CD4-positive, alpha-beta memory T cell (primary cell): ENCODE measurements around the gene PIAS1. TPM values are rescaled to one million over a fixed set of nuclear protein-coding genes. Genes with fewer than 3 reads are reported as not detected.
A peak's percentile ranks its signal among the peaks of the same experiment; 100 is the strongest.
"Not testable (repeated sequence)": the region's sequence is repeated elsewhere in the genome, so short reads cannot be mapped to it uniquely, and the experiment has no call there.

ENCODE experiments used
- CTCF ChIA-PET: fragments of 350-600 bp; sonication (Branson Sonifier 250); formaldehyde crosslinking; loops from one replicate; lab custom pipeline; 2021; ENCODE audit warnings: inconsistent platforms; ENCODE audit not compliant: partially characterized antibody; lab: Charles Lee
- POLR2A ChIA-PET: fragments of 350-600 bp; sonication (Branson Sonifier 250); formaldehyde crosslinking; loops from one replicate; lab custom pipeline; 2021; ENCODE audit not compliant: partially characterized antibody; lab: Charles Lee
- DNase-seq, 5 donors: peaks; one replicate each; pipeline versions ENCODE4 v3.0.0 to v3.0.0-alpha.2; 2020 to 2022; ENCODE audit warnings: mixed read lengths in 1 of 5
- H3K27ac ChIP-seq: one replicate; pipeline ENCODE4 v1.7.0; 2013; ENCODE audit warnings: low read depth, low read length
- H3K27me3 ChIP-seq: 2 replicates; pipeline ENCODE4 v1.7.0; 2013; ENCODE audit warnings: mild to moderate bottlenecking, low read length, moderate library complexity; ENCODE audit not compliant: insufficient read depth
- H3K36me3 ChIP-seq: 2 replicates; pipeline ENCODE4 v1.7.0; 2013; ENCODE audit warnings: mild to moderate bottlenecking, low read length, moderate library complexity; ENCODE audit not compliant: insufficient read depth
- H3K4me1 ChIP-seq: 2 replicates; pipeline ENCODE4 v1.7.0; 2013; ENCODE audit warnings: mild to moderate bottlenecking, low read length, moderate library complexity; ENCODE audit not compliant: insufficient read depth
- H3K4me3 ChIP-seq, 2 donors: one replicate each; pipeline ENCODE4 v1.7.0; 2013; ENCODE audit warnings: low read length in 2 of 2, mild to moderate bottlenecking in 1 of 2
- H3K9me3 ChIP-seq, 2 donors: one replicate each; pipeline ENCODE4 v1.7.0; 2013; ENCODE audit warnings: low read length in 2 of 2, control low read depth in 1 of 2; ENCODE audit not compliant: control insufficient read depth in 1 of 2
- H3K27ac Mint-ChIP-seq, 7 donors: one replicate each; pipeline ENCODE4 v1.8.0; 2020 to 2021; ENCODE audit warnings: mixed read lengths in 7 of 7, mild to moderate bottlenecking in 6 of 7, inconsistent platforms in 3 of 7, moderate library complexity in 3 of 7
- H3K27me3 Mint-ChIP-seq, 2 donors: one replicate each; pipeline ENCODE4 v1.8.0; 2020 to 2021; ENCODE audit warnings: mixed read lengths in 2 of 2
- H3K36me3 Mint-ChIP-seq, 2 donors: one replicate each; pipeline ENCODE4 v1.8.0; 2020 to 2021; ENCODE audit warnings: mixed read lengths in 2 of 2, inconsistent platforms in 1 of 2, mild to moderate bottlenecking in 1 of 2
- H3K4me1 Mint-ChIP-seq, 4 donors: one replicate each; pipeline ENCODE4 v1.8.0; 2020 to 2021; ENCODE audit warnings: mixed read lengths in 4 of 4, mild to moderate bottlenecking in 1 of 4
- H3K4me3 Mint-ChIP-seq, 8 donors: one replicate each; pipeline ENCODE4 v1.8.0; 2020 to 2021; ENCODE audit warnings: mixed read lengths in 8 of 8, mild to moderate bottlenecking in 7 of 8, moderate library complexity in 6 of 8, inconsistent platforms in 3 of 8
- H3K9me3 Mint-ChIP-seq, 8 donors: one replicate each; pipeline ENCODE4 v1.8.0; 2020 to 2021; ENCODE audit warnings: mixed read lengths in 8 of 8, mild to moderate bottlenecking in 5 of 8, inconsistent platforms in 3 of 8, moderate library complexity in 1 of 8
- intact Hi-C: fragments of 100-400 bp; cut with micrococcal nuclease; formaldehyde crosslinking; loops from one replicate; pipeline ENCODE4 v1.15.1; 2023
- polyA plus RNA-seq, 2 donors: library from polyadenylated mRNA; unstranded; fragments of 300-500 nt; fragmentation: Illumina TruSeq; gene quantifications; one replicate each; pipeline ENCODE4 v1.2.3, GENCODE V29; 2021
- total RNA-seq, 2 experiments: library from RNA; stranded (reverse); gene quantifications; one replicate each; pipeline ENCODE4 v1.2.3, GENCODE V29; 2021

Gene PIAS1
- total and polyA plus RNA-seq, 4 experiments from 2014 or later = 86.0 to 149 (median 98.4) TPM

DNA sequence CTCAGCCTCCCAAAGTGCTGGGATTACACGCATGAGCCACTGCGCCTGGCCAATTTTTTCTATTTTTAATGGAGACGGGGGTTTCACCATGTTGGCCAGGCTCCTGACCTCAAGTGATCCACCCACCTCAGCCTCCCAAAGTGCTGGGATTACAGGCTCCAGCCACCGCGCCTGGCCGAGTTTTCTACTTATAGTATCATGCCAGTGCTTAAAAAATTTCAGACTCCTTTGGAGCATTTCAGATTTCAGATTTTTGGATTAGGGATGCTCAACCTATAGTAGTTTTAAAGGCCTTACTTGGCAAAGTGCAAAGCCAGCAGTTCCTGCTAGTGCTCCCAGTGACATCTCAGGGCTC lies 159.4 kb downstream of the PIAS1 start:
- peaks cover 16% of the 10 kb centered on the region for H3K4me1 ChIP-seq
- DNase-seq, intact Hi-C loops, H3K4me3 Mint-ChIP-seq, H3K36me3 ChIP-seq, POLR2A ChIA-PET, H3K27ac ChIP-seq, H3K9me3 ChIP-seq, H3K27me3 ChIP-seq, CTCF ChIA-PET, H3K4me3 ChIP-seq, H3K27me3 Mint-ChIP-seq, H3K9me3 Mint-ChIP-seq: not testable (repeated sequence)
- Mint-ChIP-seq H3K27ac (peak overlapping the region in 2 of 7 donors; percentile 29 to 58), H3K4me1 (peaks cover 5 to 14% (median 9%) of the 10 kb centered on the region in 4 donors), H3K36me3 (peaks cover 3 to 13% of the 10 kb centered on the region in 2 donors)

DNA sequence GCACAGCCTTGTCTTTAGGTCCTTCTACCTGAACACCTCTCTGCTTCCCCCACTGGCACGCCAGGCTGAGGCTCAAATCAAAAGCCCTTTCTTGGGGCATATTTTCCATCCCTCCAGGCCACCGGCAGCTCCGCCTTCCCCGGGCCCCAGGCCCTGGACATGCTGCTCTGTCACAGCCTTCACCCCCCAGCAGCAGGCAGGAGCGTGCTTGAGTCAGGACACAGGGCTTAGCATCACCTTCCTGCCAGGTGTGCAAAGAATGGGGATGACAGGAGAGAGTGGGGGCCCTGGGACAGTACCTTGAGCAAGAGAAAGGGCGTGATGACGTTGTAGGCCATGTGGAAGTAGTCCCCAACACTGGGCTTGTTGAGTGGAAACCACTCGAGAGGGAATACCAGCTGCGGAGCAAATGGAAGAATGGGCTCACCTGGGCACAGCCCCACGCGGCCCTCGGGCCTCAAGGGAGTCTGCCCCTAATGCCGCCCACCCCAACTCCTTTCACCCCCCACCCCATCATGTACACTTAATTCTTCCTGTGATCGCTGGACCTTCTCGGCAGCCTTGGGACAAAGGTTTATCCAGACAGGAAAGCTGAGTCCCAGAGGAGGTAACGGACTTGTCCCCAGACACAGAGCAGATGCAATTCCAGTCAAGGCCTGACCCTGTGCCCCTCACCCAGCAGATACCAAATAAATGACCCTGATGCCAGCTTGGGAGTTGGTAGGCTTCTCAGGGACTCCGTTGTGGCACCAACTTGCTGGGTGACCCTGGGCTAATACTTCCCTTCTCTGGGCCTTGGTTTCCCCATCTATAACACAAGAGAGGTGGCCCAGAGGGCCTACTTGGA lies 160.1 kb downstream of the PIAS1 start:
- DNase-seq = no peak
- Mint-ChIP-seq H3K9me3 (no peaks in the 10 kb centered on the region), H3K27ac (peak overlapping the region in 2 of 7 donors; percentile 29 to 58), H3K27me3 (no peaks in the 10 kb centered on the region), H3K36me3 (peaks cover 3 to 13% of the 10 kb centered on the region in 2 donors), H3K4me1 (peaks cover 3 to 7% (median 4%) of the 10 kb centered on the region in 4 donors), H3K4me3 (no peak overlapping the region)
- ChIA-PET POLR2A (no interaction called here), CTCF (no interaction called here)
- Histone ChIP-seq H3K27me3 (no peaks in the 10 kb centered on the region), H3K4me3 (no peak overlapping the region), H3K27ac (no peak overlapping the region), H3K4me1 (peaks cover 10% of the 10 kb centered on the region), H3K9me3 (no peaks in the 10 kb centered on the region), H3K36me3 (no peaks in the 10 kb centered on the region)
- intact Hi-C loops = no loop called here

DNA sequence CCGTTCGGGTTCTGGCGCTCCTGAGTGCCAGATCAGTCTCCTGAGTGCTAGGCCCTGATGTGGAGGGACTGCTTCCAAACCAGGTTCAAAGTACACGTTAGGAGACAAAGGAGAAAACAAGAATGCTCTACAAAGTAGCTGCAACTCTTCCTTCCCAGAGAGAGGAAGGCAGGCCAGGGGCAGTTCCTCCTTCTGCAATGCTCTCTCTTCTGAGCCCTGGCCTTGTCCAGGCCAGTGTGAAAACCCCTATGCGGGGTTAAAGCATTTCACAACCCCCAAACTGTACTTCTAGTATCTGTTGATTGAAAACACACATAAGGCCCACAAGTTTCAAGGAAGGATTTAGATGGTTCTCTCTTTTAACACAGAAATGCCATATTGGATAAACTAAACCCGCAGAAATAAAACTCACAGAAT lies 160.7 kb downstream of the PIAS1 start:
- H3K36me3 ChIP-seq = no peaks in the 10 kb centered on the region
- H3K36me3 Mint-ChIP-seq = peaks cover 3 to 13% of the 10 kb centered on the region in 2 donors
- peaks cover 4% of the 10 kb centered on the region for H3K4me1 ChIP-seq
- peak overlapping the region in 1 of 7 donors; percentile 1 for H3K27ac Mint-ChIP-seq
- H3K4me1 Mint-ChIP-seq = peaks cover under 1 to 1% (median under 1%) of the 10 kb centered on the region in 4 donors
- H3K4me3 ChIP-seq = no peak overlapping the region
- H3K27me3 Mint-ChIP-seq = no peaks in the 10 kb centered on the region
- no peaks in the 10 kb centered on the region for H3K9me3 Mint-ChIP-seq
- H3K27ac ChIP-seq = no peak overlapping the region
- POLR2A ChIA-PET = interaction anchor here (1.3 kb wide), 1 partner anchor 14 kb away, joined by 4 read pairs; the partner anchor contains the start of gene CLN6
- no peak for DNase-seq
- H3K9me3 ChIP-seq = no peaks in the 10 kb centered on the region
- intact Hi-C loops = no loop called here
- no peaks in the 10 kb centered on the region for H3K27me3 ChIP-seq
- no peak overlapping the region for H3K4me3 Mint-ChIP-seq
- CTCF ChIA-PET = no interaction called here

DNA sequence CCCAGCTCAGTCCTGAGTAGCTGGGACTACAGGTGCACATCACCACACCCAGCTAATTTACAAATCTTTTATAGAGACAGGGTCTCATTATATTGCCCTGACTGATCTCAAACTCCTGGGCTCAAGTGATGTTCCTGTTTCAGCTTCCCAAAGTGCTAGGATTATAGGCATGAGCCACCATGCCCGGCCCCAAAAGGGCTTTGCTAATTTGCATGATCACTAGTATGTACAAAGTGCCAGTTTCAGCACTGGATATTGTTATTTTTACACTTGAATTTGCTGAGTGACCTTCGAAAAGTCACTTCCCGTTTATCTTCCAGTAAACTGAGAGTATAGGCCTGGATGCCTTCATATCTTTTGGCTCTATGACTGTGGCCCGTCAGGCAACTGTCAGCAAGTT lies 163.2 kb downstream of the PIAS1 start:
- Histone ChIP-seq H3K27ac (no peak overlapping the region), H3K27me3 (no peaks in the 10 kb centered on the region), H3K4me3 (no peak overlapping the region), H3K36me3 (no peaks in the 10 kb centered on the region), H3K9me3 (no peaks in the 10 kb centered on the region), H3K4me1 (no peaks in the 10 kb centered on the region)
- CTCF ChIA-PET = no interaction called here
- H3K9me3 Mint-ChIP-seq = no peaks in the 10 kb centered on the region
- DNase-seq = no peak
- POLR2A ChIA-PET = no interaction called here
- H3K27me3 Mint-ChIP-seq = no peaks in the 10 kb centered on the region
- no peak overlapping the region for H3K4me3 Mint-ChIP-seq
- intact Hi-C loops = no loop called here
- H3K27ac Mint-ChIP-seq = no peak overlapping the region
- H3K36me3 Mint-ChIP-seq = peaks cover 6 to 13% of the 10 kb centered on the region in 2 donors
- no peaks in the 10 kb centered on the region for H3K4me1 Mint-ChIP-seq

DNA sequence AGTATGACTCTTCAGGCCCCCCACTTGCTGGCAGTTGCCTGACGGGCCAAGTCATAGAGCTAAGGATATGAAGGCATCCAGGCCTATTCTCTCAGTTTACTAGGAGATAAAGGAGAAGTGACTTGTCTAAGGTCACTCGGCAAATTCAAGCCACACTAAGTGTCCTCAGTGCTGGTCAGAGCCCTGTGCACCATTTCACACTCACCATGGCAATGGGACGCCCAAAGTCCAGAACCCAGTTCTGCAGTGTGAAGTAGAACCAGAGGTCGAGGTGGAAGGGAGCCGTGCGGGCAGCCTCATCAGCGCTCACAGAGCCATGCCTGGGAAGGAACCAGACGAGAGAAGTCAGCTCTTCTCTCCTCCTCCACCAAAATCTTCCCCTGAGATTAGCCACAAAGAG lies 164.2 kb downstream of the PIAS1 start:
- Histone ChIP-seq H3K27me3 (no peaks in the 10 kb centered on the region), H3K9me3 (no peaks in the 10 kb centered on the region), H3K4me3 (no peak overlapping the region), H3K27ac (no peak overlapping the region), H3K4me1 (no peaks in the 10 kb centered on the region), H3K36me3 (no peaks in the 10 kb centered on the region)
- H3K36me3 Mint-ChIP-seq = peaks cover 6 to 13% of the 10 kb centered on the region in 2 donors
- POLR2A ChIA-PET = no interaction called here
- H3K4me1 Mint-ChIP-seq = no peaks in the 10 kb centered on the region
- DNase-seq = no peak
- H3K27ac Mint-ChIP-seq = no peak overlapping the region
- CTCF ChIA-PET = interaction anchor here (0.9 kb wide), 1 partner anchor 8 kb away, joined by 3 read pairs; no protein-coding TSS in a partner anchor
- no peak overlapping the region for H3K4me3 Mint-ChIP-seq
- no peaks in the 10 kb centered on the region for H3K9me3 Mint-ChIP-seq
- H3K27me3 Mint-ChIP-seq = no peaks in the 10 kb centered on the region
- intact Hi-C loops = no loop called here

DNA sequence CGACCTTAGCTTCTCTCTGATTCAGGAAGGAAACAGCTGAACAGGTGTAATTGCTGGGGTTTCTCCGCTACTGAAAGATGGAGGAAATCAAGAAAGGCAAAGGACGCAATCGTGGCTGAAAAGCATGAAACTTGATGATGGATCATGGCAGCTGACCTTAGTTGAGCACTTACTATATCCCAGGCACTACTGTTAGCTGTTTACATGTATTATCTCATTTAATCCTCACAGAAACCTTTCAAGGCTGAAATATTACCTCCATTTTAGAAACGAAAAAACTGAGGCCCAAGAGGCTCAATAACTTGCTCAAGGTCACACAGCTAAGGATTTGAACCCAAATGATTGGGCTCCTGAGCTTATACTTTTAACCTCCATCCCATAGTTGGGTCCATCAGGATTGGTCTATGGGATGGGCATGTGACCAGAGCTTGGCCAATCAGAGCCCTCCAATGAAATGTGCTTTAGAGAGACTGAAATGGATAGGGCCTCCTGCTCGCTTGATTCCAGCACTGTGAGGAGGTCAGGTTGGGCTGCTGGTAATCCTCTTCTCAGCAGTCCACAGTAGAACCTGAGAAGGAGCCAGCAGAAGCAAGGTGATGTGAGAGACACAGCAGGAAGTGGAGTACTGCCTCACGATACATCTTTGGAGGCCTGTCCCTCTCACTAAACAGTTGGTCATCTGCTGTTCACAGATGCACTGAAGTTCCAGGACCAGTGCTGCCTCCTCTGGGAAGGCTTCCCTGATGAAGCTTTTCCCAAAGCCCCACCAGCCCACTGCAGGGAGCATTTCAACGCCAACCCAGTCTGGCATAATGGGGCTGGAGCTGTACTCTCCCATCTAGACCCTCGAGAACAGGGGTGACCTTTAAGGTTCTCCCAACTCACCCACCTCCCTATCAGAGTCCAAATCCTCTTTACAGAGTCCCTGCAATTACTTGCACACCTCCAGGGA lies 165.0 kb downstream of the PIAS1 start:
- H3K4me3 Mint-ChIP-seq = no peak overlapping the region
- Histone ChIP-seq H3K27ac (no peak overlapping the region), H3K4me1 (no peaks in the 10 kb centered on the region), H3K36me3 (no peaks in the 10 kb centered on the region), H3K4me3 (no peak overlapping the region), H3K9me3 (no peaks in the 10 kb centered on the region), H3K27me3 (no peaks in the 10 kb centered on the region)
- H3K4me1 Mint-ChIP-seq = no peaks in the 10 kb centered on the region
- H3K36me3 Mint-ChIP-seq = peaks cover 6 to 12% of the 10 kb centered on the region in 2 donors
- no peaks in the 10 kb centered on the region for H3K9me3 Mint-ChIP-seq
- no peak for DNase-seq
- H3K27me3 Mint-ChIP-seq = no peaks in the 10 kb centered on the region
- POLR2A ChIA-PET = no interaction called here
- intact Hi-C loops = no loop called here
- peak overlapping the region in 2 of 7 donors; percentile 30 to 35 for H3K27ac Mint-ChIP-seq
- CTCF ChIA-PET = interaction anchor here (0.9 kb wide), 1 partner anchor 9 kb away, joined by 3 read pairs; no protein-coding TSS in a partner anchor

DNA sequence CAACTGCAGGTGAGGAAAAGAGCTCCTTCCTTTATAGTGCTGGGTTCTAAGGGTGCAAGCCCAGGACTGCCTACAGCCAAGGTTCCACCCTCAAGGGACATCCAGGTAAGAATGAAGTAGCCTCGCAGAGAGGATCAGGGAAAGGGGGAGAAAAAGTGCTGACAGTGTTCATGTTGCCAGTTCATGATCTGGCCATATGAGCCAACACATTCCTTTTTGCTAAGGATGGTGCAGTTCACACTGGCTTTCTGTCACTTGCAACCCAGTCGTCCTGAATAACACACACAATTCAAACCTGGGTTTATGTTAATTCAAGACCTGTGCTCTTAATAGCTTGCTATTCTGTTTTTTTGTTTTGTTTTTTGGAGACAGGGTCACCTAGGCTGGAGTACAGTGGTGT lies 166.4 kb downstream of the PIAS1 start:
- ChIA-PET POLR2A (no interaction called here), CTCF (no interaction called here)
- Mint-ChIP-seq H3K4me3 (no peak overlapping the region), H3K27me3 (no peaks in the 10 kb centered on the region), H3K9me3 (no peaks in the 10 kb centered on the region), H3K36me3 (peaks cover 6 to 12% of the 10 kb centered on the region in 2 donors), H3K4me1 (peaks cover 5 to 8% (median 5%) of the 10 kb centered on the region in 4 donors), H3K27ac (no peak overlapping the region)
- intact Hi-C loops = no loop called here
- no peak overlapping the region for H3K4me3 ChIP-seq
- H3K27ac ChIP-seq = no peak overlapping the region
- no peaks in the 10 kb centered on the region for H3K36me3 ChIP-seq
- no peaks in the 10 kb centered on the region for H3K9me3 ChIP-seq
- DNase-seq = no peak
- no peaks in the 10 kb centered on the region for H3K4me1 ChIP-seq
- H3K27me3 ChIP-seq = no peaks in the 10 kb centered on the region
